Endodermal cell (in vitro differentiated cells): ENCODE data around the gene SCRG1. TPM values are rescaled to one million over a fixed set of nuclear protein-coding genes. Genes with fewer than 3 reads are reported as not detected.

Experiments used
- DNase-seq: peaks from one replicate; pipeline ENCODE4 v3.0.0-alpha.2; 2017
- H3K27ac ChIP-seq: 2 replicates; pipeline ENCODE4 v1.5.1; 2013; ENCODE audit warnings: mild to moderate bottlenecking, low read depth, low read length, moderate library complexity
- H3K27me3 ChIP-seq: 2 replicates; pipeline ENCODE4 v1.6.1; 2013; ENCODE audit warnings: mild to moderate bottlenecking, low read length, moderate library complexity; ENCODE audit not compliant: insufficient read depth, control insufficient read depth, poor library complexity, severe bottlenecking
- H3K36me3 ChIP-seq: 2 replicates; pipeline ENCODE4 v1.7.0; 2013; ENCODE audit warnings: mild to moderate bottlenecking, low read length, moderate library complexity; ENCODE audit not compliant: control insufficient read depth, insufficient read depth
- H3K4me1 ChIP-seq: one replicate; pipeline ENCODE4 v1.7.0; 2013; ENCODE audit warnings: low read length; ENCODE audit not compliant: control insufficient read depth, insufficient read depth
- H3K4me3 ChIP-seq: 2 replicates; pipeline ENCODE4 v1.5.1; 2013; ENCODE audit warnings: mild to moderate bottlenecking, low read length, moderate library complexity
- H3K9ac ChIP-seq: 2 replicates; pipeline ENCODE4 v1.6.1; 2013; ENCODE audit warnings: mild to moderate bottlenecking, low read length, moderate library complexity; ENCODE audit not compliant: poor library complexity, severe bottlenecking; ENCODE audit errors: extremely low read depth
- H3K9me3 ChIP-seq: 2 replicates; pipeline ENCODE4 v1.6.1; 2013; ENCODE audit warnings: mild to moderate bottlenecking, low read length, moderate library complexity; ENCODE audit not compliant: control insufficient read depth
- H3K27ac Mint-ChIP-seq: 2 replicates; pipeline ENCODE4 v1.8.0; 2020; ENCODE audit warnings: mixed read lengths
- H3K27me3 Mint-ChIP-seq: 2 replicates; pipeline ENCODE4 v1.8.0; 2021; ENCODE audit warnings: mild to moderate bottlenecking, mixed read lengths; ENCODE audit not compliant: insufficient read depth
- H3K36me3 Mint-ChIP-seq: 2 replicates; pipeline ENCODE4 v1.8.0; 2020; ENCODE audit warnings: low read depth, mixed read lengths
- H3K4me1 Mint-ChIP-seq: 2 replicates; pipeline ENCODE4 v1.8.0; 2020; ENCODE audit warnings: mixed read lengths
- H3K4me3 Mint-ChIP-seq: 2 replicates; pipeline ENCODE4 v1.8.0; 2020; ENCODE audit warnings: mild to moderate bottlenecking, moderate library complexity, mixed read lengths
- H3K9me3 Mint-ChIP-seq: 2 replicates; pipeline ENCODE4 v1.8.0; 2020; ENCODE audit warnings: mild to moderate bottlenecking, mixed read lengths
- WGBS, 2 experiments: methylation state at CpG; one replicate each; pipeline versions ENCODE4 v1.1.5 to v1.1.7; 2013; ENCODE audit warnings: missing lambda C conversion rate in 2 of 2, mixed read lengths in 1 of 2; ENCODE audit not compliant: insufficient coverage in 1 of 2, insufficient read length in 1 of 2; 5-methylcytosine and 5-hydroxymethylcytosine counted together
- total RNA-seq, 2 donors: library from RNA; stranded (reverse); fragmentation: NEBNext Ultra II Directional in 1 of 2; extraction: Animal tissue kit (Norgen Biotek cat#: 25700) in 1 of 2; gene quantifications; 2 replicates in 1 of 2; 3 replicates in 1 of 2; pipeline ENCODE4 v1.2.1, GENCODE V29; 2021
- TF ChIP-seq, protein P1 (sequence below): fragments of 200-600 bp; sonication (generic); conservative IDR thresholded peaks from 2 replicates; pipeline ENCODE4 v1.5.0; 2021; ENCODE audit warnings: antibody characterized with exemption, mild to moderate bottlenecking

The SCRG1 gene
- total RNA-seq, 2 donors from 2014 or later, result not detected

DNA sequence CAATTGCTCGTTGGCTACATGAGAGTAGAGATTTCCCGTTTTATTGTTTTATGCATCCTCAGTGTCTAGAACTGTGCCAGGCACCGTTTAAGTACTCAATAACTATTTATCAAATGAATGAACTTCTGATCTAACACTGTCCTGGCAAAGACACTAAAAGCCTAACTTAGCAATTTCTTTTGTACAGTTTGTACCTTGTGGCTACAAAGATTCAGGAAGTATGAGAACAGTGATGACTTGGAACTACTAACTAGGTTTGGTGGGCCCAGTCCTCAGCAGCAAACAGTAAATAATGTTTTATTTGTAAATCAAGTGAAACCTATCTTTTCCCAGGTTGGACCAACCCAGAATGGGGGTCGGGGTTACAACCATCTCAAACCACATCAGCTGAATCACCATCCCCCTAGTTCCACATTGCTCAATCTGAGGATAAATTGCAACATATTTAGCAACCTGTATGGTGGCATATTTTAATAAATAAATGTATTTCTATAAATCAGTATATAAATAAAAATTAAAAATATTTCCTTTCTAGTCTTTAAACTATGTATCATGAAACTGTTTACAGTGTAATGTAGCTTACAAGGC is 12.3 kb upstream of the SCRG1 start:
- H3K4me1 Mint-ChIP-seq, result no peaks in the 10 kb centered on the region
- DNase-seq, result no peak
- no peaks in the 10 kb centered on the region for H3K9me3 Mint-ChIP-seq
- H3K27ac ChIP-seq, result no peak overlapping the region
- no peaks in the 10 kb centered on the region for H3K36me3 Mint-ChIP-seq
- no peaks in the 10 kb centered on the region for H3K36me3 ChIP-seq
- TF ChIP-seq, protein P1, sequence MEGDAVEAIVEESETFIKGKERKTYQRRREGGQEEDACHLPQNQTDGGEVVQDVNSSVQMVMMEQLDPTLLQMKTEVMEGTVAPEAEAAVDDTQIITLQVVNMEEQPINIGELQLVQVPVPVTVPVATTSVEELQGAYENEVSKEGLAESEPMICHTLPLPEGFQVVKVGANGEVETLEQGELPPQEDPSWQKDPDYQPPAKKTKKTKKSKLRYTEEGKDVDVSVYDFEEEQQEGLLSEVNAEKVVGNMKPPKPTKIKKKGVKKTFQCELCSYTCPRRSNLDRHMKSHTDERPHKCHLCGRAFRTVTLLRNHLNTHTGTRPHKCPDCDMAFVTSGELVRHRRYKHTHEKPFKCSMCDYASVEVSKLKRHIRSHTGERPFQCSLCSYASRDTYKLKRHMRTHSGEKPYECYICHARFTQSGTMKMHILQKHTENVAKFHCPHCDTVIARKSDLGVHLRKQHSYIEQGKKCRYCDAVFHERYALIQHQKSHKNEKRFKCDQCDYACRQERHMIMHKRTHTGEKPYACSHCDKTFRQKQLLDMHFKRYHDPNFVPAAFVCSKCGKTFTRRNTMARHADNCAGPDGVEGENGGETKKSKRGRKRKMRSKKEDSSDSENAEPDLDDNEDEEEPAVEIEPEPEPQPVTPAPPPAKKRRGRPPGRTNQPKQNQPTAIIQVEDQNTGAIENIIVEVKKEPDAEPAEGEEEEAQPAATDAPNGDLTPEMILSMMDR, result no peak
- WGBS, 2 experiments, result 66 to 97% methylated on average over 3 to 4 of the region's 4 CpGs
- H3K4me1 ChIP-seq, result no peaks in the 10 kb centered on the region
- H3K4me3 Mint-ChIP-seq, result no peak overlapping the region
- H3K27me3 Mint-ChIP-seq, result no peaks in the 10 kb centered on the region
- no peaks in the 10 kb centered on the region for H3K9me3 ChIP-seq
- H3K27ac Mint-ChIP-seq, result no peak overlapping the region
- no peak overlapping the region for H3K9ac ChIP-seq
- no peak overlapping the region for H3K4me3 ChIP-seq
- no peaks in the 10 kb centered on the region for H3K27me3 ChIP-seq

DNA sequence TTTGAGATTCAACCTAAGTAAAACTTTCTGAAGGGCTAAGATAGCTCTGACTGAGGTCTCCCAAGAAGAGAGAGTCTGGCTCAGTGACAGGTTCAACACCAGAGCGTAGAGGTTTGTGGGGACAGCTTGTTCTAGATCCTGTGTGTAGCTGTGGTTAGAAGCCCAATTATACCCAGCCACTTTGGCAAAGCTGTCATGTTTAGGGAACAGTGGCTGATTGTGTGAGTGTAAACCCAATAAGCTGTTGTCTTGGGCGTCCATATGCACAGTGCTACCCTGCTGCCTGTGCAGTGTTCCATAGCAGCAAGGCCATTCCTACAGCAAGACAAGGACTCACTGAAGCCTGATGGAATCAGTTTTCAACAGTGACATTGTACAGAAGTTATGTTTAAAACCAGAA is 11.2 kb upstream of the SCRG1 start:
- no peaks in the 10 kb centered on the region for H3K9me3 Mint-ChIP-seq
- 42 to 89% methylated on average over 1 to 2 of the region's 2 CpGs for WGBS, 2 experiments
- no peaks in the 10 kb centered on the region for H3K9me3 ChIP-seq

DNA sequence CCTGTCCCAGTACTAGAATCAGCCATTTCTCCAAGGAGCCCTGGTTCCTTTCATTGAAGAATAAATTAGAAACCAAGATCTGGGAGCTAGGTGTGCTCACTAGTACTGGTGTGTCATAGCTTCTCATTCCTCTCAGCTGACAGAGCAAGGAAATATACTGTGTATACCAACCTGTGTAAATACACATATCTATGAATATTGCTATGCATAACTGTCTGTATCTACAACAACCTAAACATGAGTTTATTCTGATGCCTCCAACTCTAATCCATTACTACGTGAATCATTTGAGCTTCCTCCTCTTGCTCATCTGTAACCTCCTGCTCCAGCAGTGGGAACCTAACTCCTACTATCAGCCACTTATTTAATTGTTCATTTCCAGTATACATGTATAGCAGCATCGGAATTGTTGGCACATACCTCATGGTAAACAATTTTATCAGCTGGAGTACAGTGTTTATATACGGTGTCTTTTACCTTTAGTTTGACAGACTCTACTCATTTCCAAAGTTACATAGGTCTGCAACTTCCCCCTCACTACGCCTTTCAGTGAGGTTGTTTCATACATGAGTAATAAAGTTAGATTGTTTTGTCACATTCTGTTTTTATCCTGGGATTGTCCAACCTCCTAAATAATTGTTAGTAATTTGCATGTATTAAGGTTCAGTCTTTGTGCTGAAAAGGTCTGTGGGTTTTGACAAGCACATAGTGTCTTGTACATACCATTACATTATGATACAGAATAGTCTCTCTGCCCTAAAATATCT is 7.1 kb upstream of the SCRG1 start:
- Histone ChIP-seq H3K27me3 (no peaks in the 10 kb centered on the region), H3K4me3 (no peak overlapping the region), H3K9me3 (no peaks in the 10 kb centered on the region), H3K36me3 (no peaks in the 10 kb centered on the region), H3K27ac (no peak overlapping the region), H3K4me1 (no peaks in the 10 kb centered on the region), H3K9ac (no peak overlapping the region)
- H3K9me3 Mint-ChIP-seq, result no peaks in the 10 kb centered on the region
- TF ChIP-seq, protein P1, result no peak
- no peaks in the 10 kb centered on the region for H3K27me3 Mint-ChIP-seq
- H3K27ac Mint-ChIP-seq, result no peak overlapping the region
- no peak overlapping the region for H3K4me3 Mint-ChIP-seq
- no peaks in the 10 kb centered on the region for H3K4me1 Mint-ChIP-seq
- no peak for DNase-seq
- 84 to 91% methylated on average over 3 of the region's 4 CpGs for WGBS, 2 experiments
- no peaks in the 10 kb centered on the region for H3K36me3 Mint-ChIP-seq

More for the DNA sequence above, 11.2 kb upstream of the SCRG1 start:
- no peaks in the 10 kb centered on the region for H3K4me1 Mint-ChIP-seq
- Histone ChIP-seq H3K36me3 (no peaks in the 10 kb centered on the region), H3K27ac (no peak overlapping the region), H3K27me3 (no peaks in the 10 kb centered on the region), H3K4me1 (no peaks in the 10 kb centered on the region), H3K9ac (no peak overlapping the region), H3K4me3 (no peak overlapping the region)
- H3K36me3 Mint-ChIP-seq, result no peaks in the 10 kb centered on the region
- no peak overlapping the region for H3K27ac Mint-ChIP-seq
- H3K27me3 Mint-ChIP-seq, result no peaks in the 10 kb centered on the region
- TF ChIP-seq, protein P1, result no peak
- DNase-seq, result no peak
- H3K4me3 Mint-ChIP-seq, result no peak overlapping the region
